GM12878 (cell line): ENCODE measurements around the gene TLK2. TPM values are rescaled to one million over a fixed set of nuclear protein-coding genes. Genes with fewer than 3 reads are reported as not detected.

Source experiments
- ATAC-seq: fragments of 200-7000 bp; cut with Tn5 transposase; 3 replicates; pipeline ENCODE4 v1.9.1; 2020; ENCODE audit warnings: mild to moderate bottlenecking, moderate library complexity
- BruUV-seq: library from RNA; stranded (reverse); fragments of 400-500 nt; replicated peaks from 2 replicates; lab custom pipeline; 2021; lab: Mats Ljungman, UMichigan
- CTCF ChIA-PET: fragments of 300-600 bp; sonication (Branson Sonifier 250); formaldehyde crosslinking; extraction: SDS; loops from one replicate; lab custom pipeline; 2021; ENCODE audit warnings: inconsistent platforms; lab: Yijun Ruan, JAX
- POLR2A ChIA-PET: fragments of 350-600 bp; formaldehyde crosslinking; extraction: SDS; loops from one replicate; lab custom pipeline; 2021; ENCODE audit warnings: inconsistent platforms; lab: Charles Lee
- RAD21 ChIA-PET: fragments of 300-600 bp; sonication (Branson Sonifier 250); formaldehyde crosslinking; loops from one replicate; lab custom pipeline; 2023; ENCODE audit warnings: antibody characterized with exemption; ENCODE audit not compliant: unreplicated experiment; lab: Charles Lee
- SMC1A ChIA-PET: fragments of 300-600 bp; sonication (Branson Sonifier 250); formaldehyde crosslinking; loops from one replicate; lab custom pipeline; 2023; ENCODE audit not compliant: unreplicated experiment, uncharacterized antibody; lab: Charles Lee
- DNase-seq: peaks from one replicate; pipeline ENCODE4 v3.0.0-alpha.2; 2011; ENCODE audit warnings: low read depth, low spot score
- FAIRE-seq: peaks from 3 replicates; lab custom pipeline; 2011; peaks lifted over from hg19 to GRCh38; lab: Jason Lieb, UNC
- H2AFZ ChIP-seq: 2 replicates; pipeline ENCODE4 v1.6.0; 2011; ENCODE audit warnings: low read depth, low read length, control low read depth; ENCODE audit not compliant: control insufficient read depth
- H3K27ac ChIP-seq: 2 replicates; pipeline ENCODE4 v1.5.1; 2011; ENCODE audit warnings: control low read depth; ENCODE audit not compliant: control insufficient read depth, insufficient read depth
- H3K27me3 ChIP-seq, 2 experiments: replicated peaks in 1 of 2; 2 replicates each; pipeline versions ENCODE4 v1.6.0 to v1.6.1; 2011; ENCODE audit warnings: low read length in 1 of 2; ENCODE audit not compliant: control insufficient read depth in 2 of 2, insufficient read depth in 2 of 2
- H3K36me3 ChIP-seq, 2 experiments: 2 replicates each; pipeline ENCODE4 v1.5.1; 2011; ENCODE audit warnings: low read length in 1 of 2; ENCODE audit not compliant: control insufficient read depth in 2 of 2, insufficient read depth in 2 of 2
- H3K4me1 ChIP-seq: 2 replicates; pipeline ENCODE4 v1.6.1; 2011; ENCODE audit warnings: mild to moderate bottlenecking, low read length, moderate library complexity, mixed read lengths; ENCODE audit not compliant: control insufficient read depth, insufficient read depth
- H3K4me2 ChIP-seq: 2 replicates; pipeline ENCODE4 v1.6.0; 2011; ENCODE audit warnings: control low read depth; ENCODE audit not compliant: control insufficient read depth, insufficient read depth
- H3K4me3 ChIP-seq: fragments of 200-600 bp; sonication (generic); 2 replicates; pipeline ENCODE4 v1.5.1; 2016
- H3K79me2 ChIP-seq: 2 replicates; pipeline ENCODE4 v1.6.0; 2011; ENCODE audit warnings: low read length; ENCODE audit not compliant: control insufficient read depth, insufficient read depth
- H3K9ac ChIP-seq: 2 replicates; pipeline ENCODE4 v1.8.0; 2011; ENCODE audit warnings: low read length, control low read depth, mixed read lengths; ENCODE audit not compliant: control insufficient read depth, insufficient read depth
- H3K9me3 ChIP-seq: replicated peaks from 3 replicates; pipeline ENCODE4 v1.5.1; 2011; ENCODE audit warnings: mild to moderate bottlenecking, low read length; ENCODE audit not compliant: control insufficient read depth, insufficient read depth
- H4K20me1 ChIP-seq: 2 replicates; pipeline ENCODE4 v1.6.0; 2011; ENCODE audit not compliant: control insufficient read depth, insufficient read depth
- HDAC6 ChIP-seq: fragments of 200-600 bp; sonication (generic); IDR thresholded peaks from one replicate; pipeline ENCODE4 v1.8.0; 2017; ENCODE audit warnings: antibody characterized with exemption; ENCODE audit not compliant: unreplicated experiment
- KAT2A ChIP-seq: conservative IDR thresholded peaks from 2 replicates; pipeline ENCODE4 v1.6.1; 2011; ENCODE audit warnings: low read depth, low read length; ENCODE audit not compliant: control insufficient read depth
- RAD51 ChIP-seq: fragments of 450-650 bp; IDR thresholded peaks from 2 replicates; pipeline ENCODE4 v1.6.1; 2016; ENCODE audit warnings: moderate library complexity, mild to moderate bottlenecking, inconsistent platforms
- SIX5 ChIP-seq: IDR thresholded peaks from 2 replicates; pipeline ENCODE4 v1.6.1; 2011; ENCODE audit warnings: mild to moderate bottlenecking, low read depth, low read length, moderate library complexity; ENCODE audit not compliant: severe bottlenecking
- WGBS: methylation state at CpG from one replicate; pipeline ENCODE4 v1.1.6; 2016; ENCODE audit warnings: low lambda C conversion rate; ENCODE audit not compliant: insufficient replicate concordance, insufficient coverage; ENCODE audit errors: missing lambda C conversion rate; 5-methylcytosine and 5-hydroxymethylcytosine counted together
- in situ Hi-C: fragments of 300-500 bp; cut with MboI; formaldehyde crosslinking; loops from 9 replicates; pipeline ENCODE4 v1.14.3; 2018; ENCODE audit warnings: mixed read lengths
- intact Hi-C: fragments of 100-400 bp; cut with micrococcal nuclease; formaldehyde crosslinking; loops from one replicate; pipeline ENCODE4 v1.14.2; 2022; ENCODE audit not compliant: unreplicated experiment
- polyA plus RNA-seq, 11 experiments: library from polyadenylated mRNA; depleted of rRNA in 4 of 11; unstranded in 6 of 11; stranded (reverse) in 5 of 11; fragments of >200 nt; fragmentation: Nextera tagmentation in 4 of 11; fragmentation: Illumina TruSeq in 1 of 11; extraction: Ambion mirVana in 4 of 11; extraction: Trizol in 1 of 11; gene quantifications; 1 replicate in 1 of 11; 2 replicates in 10 of 11; pipeline versions ENCODE4 v1.2.1 to v1.2.3, GENCODE V29; 2011 to 2016; ENCODE audit warnings: inconsistent platforms in 2 of 11, missing spikeins in 2 of 11, low read depth in 1 of 11
- total RNA-seq, 4 experiments: library from RNA; depleted of rRNA in 3 of 4; stranded (reverse); fragments of >200 nt in 3 of 4; fragmentation: Illumina TruSeq in 1 of 4; extraction: Trizol in 1 of 4; gene quantifications; 2 replicates each; pipeline versions ENCODE4 v1.2.1 to v1.2.3, GENCODE V29; 2013 to 2021
- TF ChIP-seq, protein P1 (sequence below), 3 experiments: IDR thresholded peaks in 2 of 3; conservative IDR thresholded peaks in 1 of 3; 2 replicates each; pipeline ENCODE4 v1.5.1; 2011; ENCODE audit warnings: low read depth in 3 of 3, low read length in 3 of 3, mild to moderate bottlenecking in 3 of 3, control low read depth in 2 of 3, moderate library complexity in 2 of 3, inconsistent platforms in 1 of 3, mixed read lengths in 1 of 3; ENCODE audit not compliant: control insufficient read depth in 2 of 3, insufficient read depth in 1 of 3; ENCODE audit errors: extremely low read depth in 1 of 3
- TF ChIP-seq, protein P2 (sequence below): IDR thresholded peaks from 2 replicates; pipeline ENCODE4 v1.6.1; 2012; ENCODE audit warnings: low read length, inconsistent platforms

The TLK2 gene
- total and polyA plus RNA-seq, 10 of the 15 experiments (the other 5 are each of a cell fraction or from before 2014, with no cell fraction given) = 12.1 to 51.2 (median 27.5) TPM

DNA sequence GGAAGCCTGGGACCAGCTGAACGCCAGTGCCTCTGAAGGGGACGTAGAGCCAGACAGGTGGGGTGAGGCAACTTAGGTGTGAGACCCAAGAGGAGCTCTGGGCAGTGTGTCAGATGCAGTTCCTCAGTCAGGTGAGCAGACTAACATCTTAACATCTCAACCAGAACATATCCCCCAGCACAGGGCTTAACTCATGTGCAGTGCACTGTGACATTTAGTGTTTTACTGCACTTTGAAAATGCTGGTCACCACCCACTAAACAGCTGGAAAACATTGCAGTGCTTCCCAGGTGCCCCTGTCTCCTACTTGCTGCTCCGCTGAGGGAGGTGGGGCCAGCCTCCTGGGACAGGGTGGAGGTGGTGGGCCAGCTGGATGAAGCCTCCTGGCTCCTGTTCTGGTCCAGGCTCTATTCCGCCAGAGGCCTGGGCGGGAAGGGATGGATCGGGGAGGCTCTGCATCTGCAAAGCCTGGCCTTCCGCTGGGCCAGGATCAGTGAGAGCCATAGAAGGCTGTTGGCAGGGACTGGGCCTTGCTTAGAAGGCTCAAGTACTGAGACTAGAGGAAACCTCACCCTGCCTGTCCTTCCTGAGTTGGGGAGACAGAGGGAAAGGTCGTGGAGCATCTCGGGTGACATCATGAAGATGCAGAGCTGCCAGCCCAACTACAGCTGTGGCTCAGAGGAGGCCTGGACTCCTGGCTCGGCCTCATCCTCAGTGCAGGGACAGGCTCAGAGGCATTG, 141.0 kb downstream of the TLK2 start:
- H3K9ac ChIP-seq = no peak overlapping the region
- ChIA-PET CTCF (no interaction called here), RAD21 (no interaction called here), POLR2A (no interaction called here), SMC1A (interaction anchor here (1.2 kb wide), 1 partner anchor 67 kb away, joined by 3 read pairs; no protein-coding TSS in a partner anchor)
- no peak overlapping the region for H3K4me3 ChIP-seq
- H3K27me3 ChIP-seq = no peaks in the 10 kb centered on the region
- H3K4me2 ChIP-seq = no peak overlapping the region
- H3K27ac ChIP-seq = no peak overlapping the region
- FAIRE-seq (no peak), ATAC-seq (no peak; the same call in 1 of the 3 replicates), DNase-seq (no peak)
- H2AFZ ChIP-seq = no peak overlapping the region
- 98% methylated on average over 10 of the region's 10 CpGs for WGBS
- TF ChIP-seq RAD51 (no peak), HDAC6 (no peak), SIX5 (no peak), KAT2A (no peak)
- TF ChIP-seq, protein P1, sequence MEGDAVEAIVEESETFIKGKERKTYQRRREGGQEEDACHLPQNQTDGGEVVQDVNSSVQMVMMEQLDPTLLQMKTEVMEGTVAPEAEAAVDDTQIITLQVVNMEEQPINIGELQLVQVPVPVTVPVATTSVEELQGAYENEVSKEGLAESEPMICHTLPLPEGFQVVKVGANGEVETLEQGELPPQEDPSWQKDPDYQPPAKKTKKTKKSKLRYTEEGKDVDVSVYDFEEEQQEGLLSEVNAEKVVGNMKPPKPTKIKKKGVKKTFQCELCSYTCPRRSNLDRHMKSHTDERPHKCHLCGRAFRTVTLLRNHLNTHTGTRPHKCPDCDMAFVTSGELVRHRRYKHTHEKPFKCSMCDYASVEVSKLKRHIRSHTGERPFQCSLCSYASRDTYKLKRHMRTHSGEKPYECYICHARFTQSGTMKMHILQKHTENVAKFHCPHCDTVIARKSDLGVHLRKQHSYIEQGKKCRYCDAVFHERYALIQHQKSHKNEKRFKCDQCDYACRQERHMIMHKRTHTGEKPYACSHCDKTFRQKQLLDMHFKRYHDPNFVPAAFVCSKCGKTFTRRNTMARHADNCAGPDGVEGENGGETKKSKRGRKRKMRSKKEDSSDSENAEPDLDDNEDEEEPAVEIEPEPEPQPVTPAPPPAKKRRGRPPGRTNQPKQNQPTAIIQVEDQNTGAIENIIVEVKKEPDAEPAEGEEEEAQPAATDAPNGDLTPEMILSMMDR (IDR thresholded peaks at IDR 0.05 in 2 of 3, conservative IDR thresholded peaks at IDR 0.05 in 1 of 3; ENCODE audit: control insufficient read depth in 2 of 3, extremely low read depth in 1 of 3, insufficient read depth in 1 of 3, low read depth in 3 of 3, low read length in 3 of 3) = no peak
- TF ChIP-seq, protein P2, sequence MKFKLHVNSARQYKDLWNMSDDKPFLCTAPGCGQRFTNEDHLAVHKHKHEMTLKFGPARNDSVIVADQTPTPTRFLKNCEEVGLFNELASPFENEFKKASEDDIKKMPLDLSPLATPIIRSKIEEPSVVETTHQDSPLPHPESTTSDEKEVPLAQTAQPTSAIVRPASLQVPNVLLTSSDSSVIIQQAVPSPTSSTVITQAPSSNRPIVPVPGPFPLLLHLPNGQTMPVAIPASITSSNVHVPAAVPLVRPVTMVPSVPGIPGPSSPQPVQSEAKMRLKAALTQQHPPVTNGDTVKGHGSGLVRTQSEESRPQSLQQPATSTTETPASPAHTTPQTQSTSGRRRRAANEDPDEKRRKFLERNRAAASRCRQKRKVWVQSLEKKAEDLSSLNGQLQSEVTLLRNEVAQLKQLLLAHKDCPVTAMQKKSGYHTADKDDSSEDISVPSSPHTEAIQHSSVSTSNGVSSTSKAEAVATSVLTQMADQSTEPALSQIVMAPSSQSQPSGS = no peak
- no peaks in the 10 kb centered on the region for H3K79me2 ChIP-seq
- no TSS peak for BruUV-seq
- in situ Hi-C loops (no loop called here), intact Hi-C loops (no loop called here)
- no peaks in the 10 kb centered on the region for H3K4me1 ChIP-seq
- no peaks in the 10 kb centered on the region for H3K9me3 ChIP-seq
- H4K20me1 ChIP-seq = no peaks in the 10 kb centered on the region
- H3K36me3 ChIP-seq = peaks cover 0 to 6% of the 10 kb centered on the region in 2 experiments; a peak in 3 of 4 replicates
